Ovary (tissue), 9 donors: Measurements from ENCODE around the gene SECISBP2L. TPM values are rescaled to one million over a fixed set of nuclear protein-coding genes. Genes with fewer than 3 reads are reported as not detected.
A peak's percentile ranks its signal among the peaks of the same experiment; 100 is the strongest.

ENCODE experiments used
- DNase-seq, 5 donors: peaks; one replicate each; pipeline ENCODE4 v3.0.0-alpha.2; 2019 to 2020
- H3K27ac ChIP-seq, 2 donors: fragments of 200-600 bp; one replicate each; pipeline versions ENCODE4 v1.5.1 to v1.8.0; 2019 to 2022
- H3K27me3 ChIP-seq: fragments of 200-600 bp; one replicate; pipeline ENCODE4 v1.8.0; 2022
- H3K36me3 ChIP-seq: fragments of 200-600 bp; sonication (generic); one replicate; pipeline ENCODE4 v1.5.1; 2019
- H3K4me1 ChIP-seq: one replicate; pipeline ENCODE4 v1.8.1; 2013; ENCODE audit warnings: mild to moderate bottlenecking, moderate library complexity; ENCODE audit not compliant: insufficient read depth
- H3K4me3 ChIP-seq: fragments of 200-600 bp; sonication (generic); one replicate; pipeline ENCODE4 v1.5.1; 2017
- H3K9me3 ChIP-seq, 2 donors: fragments of 200-600 bp in 1 of 2; sonication (generic) in 1 of 2; one replicate each; pipeline versions ENCODE4 v1.5.1 to v1.8.1; 2013 to 2019; ENCODE audit warnings: mild to moderate bottlenecking in 1 of 2, moderate library complexity in 1 of 2
- EP300 ChIP-seq: sonication (generic); formaldehyde crosslinking; IDR thresholded peaks from one replicate; pipeline ENCODE4 v1.6.1; 2017; ENCODE audit warnings: antibody characterized with exemption
- POLR2A ChIP-seq: fragments of 450-650 bp; IDR thresholded peaks from one replicate; pipeline ENCODE4 v1.6.1; 2017; ENCODE audit warnings: antibody characterized with exemption, mild to moderate bottlenecking, moderate library complexity
- WGBS, 3 donors: extraction: QIAGEN DNeasy Blood & Tissue Kit in 1 of 3; methylation state at CpG; one replicate each; pipeline versions ENCODE4 v1.1.5 to v1.1.7; 2013 to 2017; 5-methylcytosine and 5-hydroxymethylcytosine counted together
- intact Hi-C, 4 donors: fragments of 100-400 bp; cut with DNase I; formaldehyde crosslinking; loops; one replicate each; pipeline versions ENCODE4 v1.11.0 to v1.15.1; 2022 to 2023
- polyA plus RNA-seq, 2 donors: library from polyadenylated mRNA; stranded (reverse); fragments of 200-250 nt in 1 of 2; fragments of 350-450 nt in 1 of 2; fragmentation: Illumina TruSeq in 1 of 2; extraction: RNeasy Lipid Tissue Mini Kit (QIAGEN cat#74804) in 1 of 2; gene quantifications; one replicate each; pipeline ENCODE4 v1.2.3, GENCODE V29; 2013 to 2014
- total RNA-seq, 7 donors: library from RNA; depleted of rRNA in 2 of 7; stranded (reverse); fragments of >200 nt in 2 of 7; fragmentation: NEBNext Ultra II Directional in 3 of 7; extraction: Animal tissue kit (Norgen Biotek cat#: 25700) in 3 of 7; gene quantifications; one replicate each; pipeline versions ENCODE4 v1.1.0 to v1.2.4, GENCODE V29; 2016 to 2023
- TF ChIP-seq, protein P1 (sequence below), 3 donors: fragments of 450-650 bp in 2 of 3; fragments of 200-600 bp in 1 of 3; IDR thresholded peaks; one replicate each; pipeline versions ENCODE4 v1.5.1 to v1.8.0; 2016 to 2022; ENCODE audit warnings: antibody characterized with exemption in 3 of 3, mild to moderate bottlenecking in 1 of 3
- donor health status: DM: no; HTN: no; CAD: no; lungs with moderate emphysema.
- donor health status: DM: no; HTN: no; CAD: no.
- donor health status: Bipolar disorder and iron deficiency.
- donor health status: DM: yes; HTN: yes; CAD: no.
- donor health status: DM: no; HTN: no; CAD: no.
- donor health status: DM: yes; HTN: yes; CAD: no.

The SECISBP2L gene
- total and polyA plus RNA-seq, 9 donors, result 13.1 to 47.0 (median 37.9) TPM

- TF ChIP-seq POLR2A (no peak), EP300 (no peak)
- TF ChIP-seq, protein P1, sequence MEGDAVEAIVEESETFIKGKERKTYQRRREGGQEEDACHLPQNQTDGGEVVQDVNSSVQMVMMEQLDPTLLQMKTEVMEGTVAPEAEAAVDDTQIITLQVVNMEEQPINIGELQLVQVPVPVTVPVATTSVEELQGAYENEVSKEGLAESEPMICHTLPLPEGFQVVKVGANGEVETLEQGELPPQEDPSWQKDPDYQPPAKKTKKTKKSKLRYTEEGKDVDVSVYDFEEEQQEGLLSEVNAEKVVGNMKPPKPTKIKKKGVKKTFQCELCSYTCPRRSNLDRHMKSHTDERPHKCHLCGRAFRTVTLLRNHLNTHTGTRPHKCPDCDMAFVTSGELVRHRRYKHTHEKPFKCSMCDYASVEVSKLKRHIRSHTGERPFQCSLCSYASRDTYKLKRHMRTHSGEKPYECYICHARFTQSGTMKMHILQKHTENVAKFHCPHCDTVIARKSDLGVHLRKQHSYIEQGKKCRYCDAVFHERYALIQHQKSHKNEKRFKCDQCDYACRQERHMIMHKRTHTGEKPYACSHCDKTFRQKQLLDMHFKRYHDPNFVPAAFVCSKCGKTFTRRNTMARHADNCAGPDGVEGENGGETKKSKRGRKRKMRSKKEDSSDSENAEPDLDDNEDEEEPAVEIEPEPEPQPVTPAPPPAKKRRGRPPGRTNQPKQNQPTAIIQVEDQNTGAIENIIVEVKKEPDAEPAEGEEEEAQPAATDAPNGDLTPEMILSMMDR (IDR thresholded peaks at IDR 0.05), result no peak
- H3K27ac ChIP-seq, result no peak overlapping the region
- no peaks in the 10 kb centered on the region for H3K4me1 ChIP-seq
- no peak overlapping the region for H3K4me3 ChIP-seq
- no peaks in the 10 kb centered on the region for H3K36me3 ChIP-seq
- intact Hi-C loops, result no loop called here
- H3K9me3 ChIP-seq, result no peaks in the 10 kb centered on the region
- WGBS, 3 donors, result 92 to 96% (median 92%) methylated on average over 4 of the region's 4 CpGs
- no peaks in the 10 kb centered on the region for H3K27me3 ChIP-seq
- DNase-seq, result no peak
Measured at GRCh38 chr15:49052662-49053061, 6.4 kb upstream of the SECISBP2L start.

- TF ChIP-seq, protein P1 (IDR thresholded peaks at IDR 0.05), result no peak
- TF ChIP-seq EP300 (no peak), POLR2A (no peak)
- H3K36me3 ChIP-seq, result no peaks in the 10 kb centered on the region
- no peaks in the 10 kb centered on the region for H3K27me3 ChIP-seq
- no peak overlapping the region for H3K4me3 ChIP-seq
- intact Hi-C loops, result no loop called here
- no peak for DNase-seq
- H3K27ac ChIP-seq, result no peak overlapping the region
- H3K4me1 ChIP-seq, result no peaks in the 10 kb centered on the region
- no peaks in the 10 kb centered on the region for H3K9me3 ChIP-seq
Measured at GRCh38 chr15:49047456-49047855, 1.2 kb upstream of the SECISBP2L start.

DNA sequence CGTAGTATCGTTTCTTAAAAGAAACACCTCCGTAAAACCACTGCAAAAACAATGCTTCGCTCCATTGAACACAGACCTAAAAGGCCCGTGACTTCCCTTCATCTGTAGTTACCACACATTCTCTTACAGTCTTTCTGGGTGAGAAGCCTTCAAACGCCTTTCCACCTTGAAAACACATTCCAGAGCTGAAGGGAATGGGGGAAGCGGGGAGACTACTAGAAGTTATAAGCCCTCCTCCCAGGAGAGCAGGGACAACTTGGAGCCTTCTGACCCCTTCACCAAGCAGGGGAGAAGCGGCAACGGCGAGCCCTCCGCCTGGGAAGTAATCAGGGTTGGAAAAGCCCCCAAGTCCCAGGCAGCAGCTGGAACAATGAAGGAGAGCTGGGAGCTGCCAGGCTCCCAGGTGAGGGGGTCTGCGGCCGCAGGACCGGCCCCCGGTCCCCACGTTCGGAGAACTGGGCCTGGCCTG is 461 bp downstream of the SECISBP2L start:
- Histone ChIP-seq H3K27ac (peak overlapping the region; percentile 31 to 44), H3K27me3 (no peaks in the 10 kb centered on the region), H3K4me1 (peaks cover 3% of the 10 kb centered on the region), H3K36me3 (no peaks in the 10 kb centered on the region), H3K9me3 (no peaks in the 10 kb centered on the region), H3K4me3 (peak overlapping the region; percentile 99)
- TF ChIP-seq EP300 (no peak), POLR2A (no peak)
- intact Hi-C loops, result no loop called here
- WGBS, 3 donors, result 0 to 1% (median 0%) methylated on average over 17 of the region's 17 CpGs
- no peak for DNase-seq

- H3K9me3 ChIP-seq, result no peaks in the 10 kb centered on the region
- WGBS, 3 donors, result 10 to 15% (median 13%) methylated on average over 8 of the region's 8 CpGs
- intact Hi-C loops, result no loop called here
- peak overlapping the region; percentile 99 for H3K4me3 ChIP-seq
- peaks cover 3% of the 10 kb centered on the region for H3K4me1 ChIP-seq
- H3K36me3 ChIP-seq, result no peaks in the 10 kb centered on the region
- TF ChIP-seq, protein P1 (IDR thresholded peaks at IDR 0.05), result no peak
- TF ChIP-seq POLR2A, result no peak
- no peak for TF ChIP-seq EP300
- no peak for DNase-seq
- H3K27me3 ChIP-seq, result no peaks in the 10 kb centered on the region
- no peak overlapping the region for H3K27ac ChIP-seq
Measured at GRCh38 chr15:49044766-49045606, 1.3 kb downstream of the SECISBP2L start.

DNA sequence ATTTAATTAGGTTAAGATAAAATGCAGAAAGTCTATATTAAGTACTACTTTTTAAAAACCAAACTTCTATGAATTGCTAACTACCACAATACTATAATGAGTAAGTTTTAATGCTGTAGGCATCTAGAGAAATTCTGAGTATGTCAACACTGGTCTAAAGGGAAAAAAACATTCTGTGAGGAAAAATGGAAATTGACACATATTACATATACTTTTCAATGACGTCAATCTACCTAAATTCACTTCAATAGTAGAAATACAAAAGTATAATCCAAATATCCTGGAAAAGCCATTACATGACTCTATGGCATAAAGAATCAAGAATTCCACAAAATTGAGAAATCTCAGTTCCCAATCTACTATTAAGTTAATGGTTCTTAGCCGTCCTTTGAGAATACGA is 2.2 kb downstream of the SECISBP2L start:
- DNase-seq, result no peak
- H3K4me1 ChIP-seq, result peaks cover 3% of the 10 kb centered on the region
- H3K4me3 ChIP-seq, result no peak overlapping the region
- H3K27me3 ChIP-seq, result no peaks in the 10 kb centered on the region
- no peak overlapping the region for H3K27ac ChIP-seq
- 81 to 85% (median 82%) methylated on average over 3 of the region's 3 CpGs for WGBS, 3 donors
- H3K36me3 ChIP-seq, result no peaks in the 10 kb centered on the region
- intact Hi-C loops, result no loop called here
- H3K9me3 ChIP-seq, result no peaks in the 10 kb centered on the region
- TF ChIP-seq, protein P1 (IDR thresholded peaks at IDR 0.05), result no peak
- TF ChIP-seq POLR2A, result no peak
- TF ChIP-seq EP300, result no peak
